Ascending aorta (tissue), 2 donors: ENCODE results near the gene PTPRN2. TPM values are rescaled to one million over a fixed set of nuclear protein-coding genes. Genes with fewer than 3 reads are reported as not detected.

ENCODE experiments used
- DNase-seq, 2 donors: peaks; one replicate each; pipeline ENCODE4 v3.0.0-alpha.2; 2019; ENCODE audit warnings: low spot score in 2 of 2
- H3K27ac ChIP-seq, 2 donors: fragments of 200-600 bp; sonication (generic); one replicate each; pipeline ENCODE4 v1.5.1; 2016 to 2017; ENCODE audit warnings: mild to moderate bottlenecking in 1 of 2
- H3K27me3 ChIP-seq: fragments of 200-600 bp; sonication (generic); one replicate; pipeline ENCODE4 v1.5.1; 2017
- H3K36me3 ChIP-seq, 2 donors: fragments of 200-600 bp; sonication (generic); one replicate each; pipeline ENCODE4 v1.5.1; 2016
- H3K4me1 ChIP-seq, 2 donors: fragments of 200-600 bp; sonication (generic); one replicate each; pipeline ENCODE4 v1.5.1; 2016 to 2017; ENCODE audit warnings: mild to moderate bottlenecking in 1 of 2
- H3K4me3 ChIP-seq, 2 donors: fragments of 200-600 bp; sonication (generic); one replicate each; pipeline ENCODE4 v1.5.1; 2016 to 2017; ENCODE audit warnings: mild to moderate bottlenecking in 1 of 2
- H3K9me3 ChIP-seq, 2 donors: fragments of 200-600 bp; sonication (generic); one replicate each; pipeline ENCODE4 v1.5.1; 2016
- intact Hi-C: fragments of 100-400 bp; cut with DNase I; formaldehyde crosslinking; loops from one replicate; pipeline ENCODE4 v1.15.1; 2023
- total RNA-seq: library from RNA; depleted of rRNA; stranded (reverse); fragments of >200 nt; gene quantifications from one replicate; pipeline ENCODE4 v1.1.0, GENCODE V29; 2016
- TF ChIP-seq, protein P1 (sequence below), 3 experiments: fragments of 200-600 bp in 2 of 3; fragments of 450-650 bp in 1 of 3; sonication (generic) in 2 of 3; IDR thresholded peaks; one replicate each; pipeline ENCODE4 v1.5.1; 2016 to 2019; ENCODE audit warnings: antibody characterized with exemption in 3 of 3, mild to moderate bottlenecking in 1 of 3, moderate library complexity in 1 of 3

The PTPRN2 gene
- total RNA-seq, 1 donor from 2014 or later: 7.3 TPM

DNA sequence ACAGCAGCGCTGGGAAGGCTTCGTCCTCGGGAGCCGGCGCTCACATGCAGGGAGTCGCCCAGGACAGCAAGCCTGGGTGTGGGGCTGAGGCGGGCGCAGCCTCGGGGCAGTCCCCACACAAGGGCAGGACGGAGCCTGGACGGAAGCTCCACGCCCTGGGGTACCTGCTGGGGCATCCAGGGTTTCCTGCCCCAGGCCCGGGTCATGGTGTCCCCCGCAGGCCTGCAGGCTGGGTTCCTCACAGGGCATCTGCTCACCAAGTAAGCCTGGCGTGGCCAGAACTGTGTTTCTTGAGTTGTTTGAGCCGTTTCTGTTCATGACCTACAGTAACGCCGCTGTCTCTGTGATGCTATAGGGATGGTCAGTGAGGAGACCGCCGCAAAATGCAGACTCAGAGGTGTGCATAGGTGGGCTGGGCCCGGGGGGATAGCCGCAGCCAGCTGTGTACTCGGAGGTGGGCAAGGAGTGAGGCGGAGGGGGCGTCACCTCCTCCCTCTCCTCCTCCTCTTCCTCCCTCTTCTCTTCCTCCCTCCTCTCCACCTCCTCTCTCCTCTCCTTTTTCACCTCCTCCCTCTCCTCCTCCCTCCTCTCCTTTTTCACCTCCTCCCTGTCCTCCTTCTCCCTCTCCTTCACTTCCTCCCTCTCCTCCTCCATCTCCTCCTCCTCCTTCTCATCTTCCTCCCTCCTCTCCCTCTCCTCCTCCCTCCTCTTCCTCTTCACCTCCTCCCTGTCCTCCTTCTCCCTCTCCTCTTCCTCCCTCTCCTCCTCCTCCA, 811.9 kb downstream of the PTPRN2 start:
- TF ChIP-seq, protein P1, sequence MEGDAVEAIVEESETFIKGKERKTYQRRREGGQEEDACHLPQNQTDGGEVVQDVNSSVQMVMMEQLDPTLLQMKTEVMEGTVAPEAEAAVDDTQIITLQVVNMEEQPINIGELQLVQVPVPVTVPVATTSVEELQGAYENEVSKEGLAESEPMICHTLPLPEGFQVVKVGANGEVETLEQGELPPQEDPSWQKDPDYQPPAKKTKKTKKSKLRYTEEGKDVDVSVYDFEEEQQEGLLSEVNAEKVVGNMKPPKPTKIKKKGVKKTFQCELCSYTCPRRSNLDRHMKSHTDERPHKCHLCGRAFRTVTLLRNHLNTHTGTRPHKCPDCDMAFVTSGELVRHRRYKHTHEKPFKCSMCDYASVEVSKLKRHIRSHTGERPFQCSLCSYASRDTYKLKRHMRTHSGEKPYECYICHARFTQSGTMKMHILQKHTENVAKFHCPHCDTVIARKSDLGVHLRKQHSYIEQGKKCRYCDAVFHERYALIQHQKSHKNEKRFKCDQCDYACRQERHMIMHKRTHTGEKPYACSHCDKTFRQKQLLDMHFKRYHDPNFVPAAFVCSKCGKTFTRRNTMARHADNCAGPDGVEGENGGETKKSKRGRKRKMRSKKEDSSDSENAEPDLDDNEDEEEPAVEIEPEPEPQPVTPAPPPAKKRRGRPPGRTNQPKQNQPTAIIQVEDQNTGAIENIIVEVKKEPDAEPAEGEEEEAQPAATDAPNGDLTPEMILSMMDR (IDR thresholded peaks at IDR 0.05): no peak
- H3K27me3 ChIP-seq: no peaks in the 10 kb centered on the region

DNA sequence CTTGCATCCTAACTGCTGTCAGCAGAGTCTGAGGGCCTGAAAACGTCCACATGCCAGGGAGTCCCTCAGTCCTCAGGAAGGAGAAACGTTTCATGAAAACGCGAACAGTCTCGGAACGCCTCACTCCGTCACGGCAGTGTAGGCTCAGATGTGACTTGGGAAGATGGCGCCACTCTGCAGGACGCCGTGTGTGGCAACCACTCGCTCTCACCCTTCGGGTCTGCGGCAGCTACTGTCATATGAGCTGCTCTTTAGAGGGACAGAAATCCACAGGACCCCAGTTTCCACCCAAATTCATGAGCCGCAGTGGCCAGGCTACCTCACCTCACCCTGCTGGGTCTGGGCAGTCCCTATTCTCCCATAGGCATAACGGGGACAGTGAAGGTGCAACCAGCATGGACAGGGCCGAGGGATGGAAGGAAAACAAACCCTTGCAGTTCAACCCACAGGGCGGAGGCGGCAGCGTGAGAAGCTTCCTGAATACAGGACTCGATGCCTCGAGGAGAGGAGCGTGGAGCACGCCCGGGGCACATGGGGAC, 812.5 kb downstream of the PTPRN2 start:
- intact Hi-C loops: no loop called here
- TF ChIP-seq, protein P1 (IDR thresholded peaks at IDR 0.05): no peak
- Histone ChIP-seq H3K4me1 (no peaks in the 10 kb centered on the region), H3K9me3 (peaks cover 0 to 6% of the 10 kb centered on the region in 2 donors), H3K4me3 (no peak overlapping the region), H3K27me3 (no peaks in the 10 kb centered on the region), H3K27ac (no peak overlapping the region), H3K36me3 (no peaks in the 10 kb centered on the region)
- no peak for DNase-seq

More for the DNA sequence above, 811.9 kb downstream of the PTPRN2 start:
- Histone ChIP-seq H3K9me3 (peaks cover 0 to 4% of the 10 kb centered on the region in 2 donors), H3K4me1 (no peaks in the 10 kb centered on the region), H3K36me3 (no peaks in the 10 kb centered on the region), H3K4me3 (no peak overlapping the region), H3K27ac (no peak overlapping the region)
- no peak for DNase-seq
- intact Hi-C loops: no loop called here

DNA sequence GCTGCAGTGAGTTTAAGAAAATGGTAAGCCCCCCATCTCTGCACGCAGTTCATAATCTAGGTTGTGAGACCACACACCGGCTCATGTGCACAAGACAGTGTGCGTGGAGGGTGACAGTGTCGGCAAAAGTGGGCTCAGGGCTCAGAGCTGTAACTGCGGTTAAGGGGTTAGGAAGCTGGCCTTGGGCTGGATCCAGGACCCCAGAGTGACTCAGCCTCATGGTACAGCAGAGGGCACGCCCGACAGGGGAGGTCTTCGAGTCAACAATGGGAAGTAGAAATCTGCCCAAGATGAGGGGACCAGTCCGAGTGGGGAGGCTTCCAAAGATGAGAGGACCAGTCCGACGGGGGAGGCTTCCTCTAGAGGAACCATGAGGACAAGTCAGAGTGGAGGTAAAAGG, 813.1 kb downstream of the PTPRN2 start:
- intact Hi-C loops: no loop called here
- H3K27me3 ChIP-seq: no peaks in the 10 kb centered on the region
- no peak overlapping the region for H3K27ac ChIP-seq
- no peak for DNase-seq
- H3K4me1 ChIP-seq: no peaks in the 10 kb centered on the region
- TF ChIP-seq, protein P1 (IDR thresholded peaks at IDR 0.05): no peak
- H3K9me3 ChIP-seq: peaks cover 0 to 6% of the 10 kb centered on the region in 2 donors
- H3K4me3 ChIP-seq: no peak overlapping the region
- no peaks in the 10 kb centered on the region for H3K36me3 ChIP-seq

DNA sequence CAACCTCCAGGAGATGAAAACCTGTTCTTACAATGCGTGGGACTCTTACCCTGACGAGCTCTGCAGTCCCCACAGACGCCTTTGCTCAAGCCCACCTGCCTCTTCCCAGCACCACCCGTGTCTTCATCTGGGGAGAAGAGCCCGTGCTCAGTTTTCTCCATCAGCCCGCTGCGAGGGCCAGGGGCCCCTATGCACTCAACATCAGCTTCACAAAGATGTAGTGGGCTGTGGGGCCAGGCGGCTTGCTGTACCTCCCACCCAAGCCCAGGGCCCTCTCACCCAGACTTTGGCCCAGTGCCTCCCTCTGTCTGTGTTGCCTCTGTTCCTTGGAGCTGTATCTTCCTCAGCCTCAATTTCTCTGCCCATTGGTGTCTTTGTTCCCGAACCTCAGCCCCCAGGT, 814.3 kb downstream of the PTPRN2 start:
- intact Hi-C loops: no loop called here
- H3K36me3 ChIP-seq: no peaks in the 10 kb centered on the region
- H3K4me1 ChIP-seq: no peaks in the 10 kb centered on the region
- H3K9me3 ChIP-seq: peaks cover 0 to 6% of the 10 kb centered on the region in 2 donors
- H3K4me3 ChIP-seq: no peak overlapping the region
- H3K27me3 ChIP-seq: no peaks in the 10 kb centered on the region
- no peak for DNase-seq
- TF ChIP-seq, protein P1 (IDR thresholded peaks at IDR 0.05): no peak
- no peak overlapping the region for H3K27ac ChIP-seq

DNA sequence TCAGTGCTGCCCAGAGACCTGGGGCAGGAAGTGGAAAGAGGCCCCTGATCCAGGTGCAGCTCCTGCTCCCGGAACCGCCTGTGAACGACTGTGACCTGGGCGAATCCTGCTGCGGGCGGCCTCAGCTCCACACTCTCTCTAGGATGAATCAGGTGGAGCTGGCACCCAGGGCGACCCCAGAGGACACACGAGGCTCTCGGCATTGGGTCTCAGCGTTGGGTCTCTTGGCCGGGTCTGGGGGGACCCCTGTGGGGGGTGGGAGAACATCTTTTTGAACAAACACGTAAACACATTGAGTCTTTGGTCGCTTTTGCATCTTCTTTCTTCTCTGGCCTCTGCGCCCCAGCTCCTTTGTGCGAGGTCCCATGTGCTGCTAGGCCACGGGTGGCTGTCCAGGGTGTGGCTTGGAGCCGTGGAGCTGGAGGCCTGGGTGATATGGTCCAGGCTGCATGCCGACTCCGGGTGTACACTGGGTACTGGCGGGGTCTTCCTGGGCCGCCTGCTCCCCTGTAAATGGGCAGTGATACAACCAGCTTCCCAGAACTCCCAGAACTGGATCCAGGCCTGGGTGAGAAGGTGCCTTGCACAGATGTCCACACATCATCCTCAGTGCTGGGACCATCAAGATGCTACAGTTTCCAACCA, 815.0 kb downstream of the PTPRN2 start:
- DNase-seq: no peak
- H3K27me3 ChIP-seq: no peaks in the 10 kb centered on the region
- peaks cover 0 to 6% of the 10 kb centered on the region in 2 donors for H3K9me3 ChIP-seq
- H3K4me3 ChIP-seq: no peak overlapping the region
- TF ChIP-seq, protein P1 (IDR thresholded peaks at IDR 0.05): no peak
- no peak overlapping the region for H3K27ac ChIP-seq
- intact Hi-C loops: no loop called here
- H3K36me3 ChIP-seq: no peaks in the 10 kb centered on the region
- H3K4me1 ChIP-seq: no peaks in the 10 kb centered on the region
